Heart left ventricle (tissue), 13 donors: ENCODE data around the gene MYH7B.

Source experiments
- POLR2A ChIP-seq, 2 donors: fragments of 450-650 bp; IDR thresholded peaks; one replicate each; pipeline ENCODE4 v1.6.1; 2017; ENCODE audit warnings: antibody characterized with exemption in 2 of 2, mild to moderate bottlenecking in 2 of 2, moderate library complexity in 2 of 2
- TF ChIP-seq, protein P1 (sequence below), 12 donors: fragments of 200-600 bp; sonication (generic) in 4 of 12; IDR thresholded peaks; one replicate each; pipeline versions ENCODE4 v1.5.0 to v1.8.0; 2018 to 2022; ENCODE audit warnings: antibody characterized with exemption in 12 of 12, mild to moderate bottlenecking in 5 of 12
- donor health status: ischemic (EF 13 %, LVEDD 7.1; RV severe dilation, severe dysfunction).
- donor health status: DM: no; HTN: yes; CAD: no.
- donor health status: DM: no; HTN: no; CAD: no.
- donor health status: ischemic (EF 25% LVEDD 6.9; RV normal size, moderate dysfunction).
- donor health status: ischemic (EF 25% LVEDD 5.7; RV mildly dilated, moderate dysfunction).
- donor health status: ischemic (EF 35%, LVEDD 5.7; RV mildly dilated, moderate dysfunction).
- donor health status: nonischemic (EF 11% LVEDD 7.7; RV severe dilation, severe dysfunction).
- donor health status: DM: yes; HTN: yes; CAD: no.
- donor health status: PGD.
- donor health status: ischemic (EF 29% LVEDD 5.4; RV normal size, mild dysfunction).
- donor health status: nonischemic (EF 23%, LVEDD 6.1; RV moderate dilation, normal function).

DNA sequence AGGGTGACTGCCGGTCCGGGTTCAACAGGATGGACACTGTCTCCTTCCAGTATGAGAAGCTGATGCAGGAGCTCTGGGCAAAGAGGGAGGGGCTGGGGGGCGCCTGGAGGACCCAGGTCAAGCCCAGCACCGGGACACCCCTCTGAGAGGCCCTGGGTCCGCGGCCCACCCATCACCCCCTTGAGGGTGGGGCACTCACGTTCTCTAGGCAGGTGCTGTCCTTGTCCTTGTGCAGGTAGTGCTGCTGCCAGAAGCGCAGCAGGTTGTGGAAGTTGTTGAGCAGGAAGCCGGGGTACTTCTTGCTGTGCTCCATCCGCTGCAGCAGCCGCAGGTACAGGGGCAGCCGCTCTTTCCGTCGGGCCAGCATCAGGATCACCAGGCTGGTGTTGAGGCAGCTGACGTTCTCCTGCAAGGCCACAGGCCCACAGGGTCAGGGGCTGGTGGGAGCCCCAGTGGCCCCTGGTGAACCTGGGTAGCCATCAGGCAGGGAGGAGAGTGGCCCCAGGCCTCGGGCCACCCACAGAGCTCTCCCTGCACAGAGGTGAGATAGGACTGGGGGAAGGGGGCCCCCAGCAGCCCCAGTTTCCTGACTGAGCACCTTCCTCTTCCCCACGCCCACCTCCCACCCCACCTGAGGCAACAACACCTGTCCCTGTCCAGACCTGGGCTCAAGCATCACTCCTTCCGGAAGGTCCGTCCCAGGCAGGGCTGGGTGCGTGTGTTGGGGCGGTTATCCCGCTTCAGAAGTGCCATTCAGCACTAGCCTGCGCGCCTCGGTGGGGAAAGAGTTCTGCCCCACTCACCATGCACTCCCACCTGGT, 47.8 kb downstream of the MYH7B start:
- TF ChIP-seq, protein P1, sequence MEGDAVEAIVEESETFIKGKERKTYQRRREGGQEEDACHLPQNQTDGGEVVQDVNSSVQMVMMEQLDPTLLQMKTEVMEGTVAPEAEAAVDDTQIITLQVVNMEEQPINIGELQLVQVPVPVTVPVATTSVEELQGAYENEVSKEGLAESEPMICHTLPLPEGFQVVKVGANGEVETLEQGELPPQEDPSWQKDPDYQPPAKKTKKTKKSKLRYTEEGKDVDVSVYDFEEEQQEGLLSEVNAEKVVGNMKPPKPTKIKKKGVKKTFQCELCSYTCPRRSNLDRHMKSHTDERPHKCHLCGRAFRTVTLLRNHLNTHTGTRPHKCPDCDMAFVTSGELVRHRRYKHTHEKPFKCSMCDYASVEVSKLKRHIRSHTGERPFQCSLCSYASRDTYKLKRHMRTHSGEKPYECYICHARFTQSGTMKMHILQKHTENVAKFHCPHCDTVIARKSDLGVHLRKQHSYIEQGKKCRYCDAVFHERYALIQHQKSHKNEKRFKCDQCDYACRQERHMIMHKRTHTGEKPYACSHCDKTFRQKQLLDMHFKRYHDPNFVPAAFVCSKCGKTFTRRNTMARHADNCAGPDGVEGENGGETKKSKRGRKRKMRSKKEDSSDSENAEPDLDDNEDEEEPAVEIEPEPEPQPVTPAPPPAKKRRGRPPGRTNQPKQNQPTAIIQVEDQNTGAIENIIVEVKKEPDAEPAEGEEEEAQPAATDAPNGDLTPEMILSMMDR (IDR thresholded peaks at IDR 0.05): no peak
- peak in 1 of 2 donors; percentile 0 for TF ChIP-seq POLR2A (IDR thresholded peaks at IDR 0.05)
